Glutamatergic neuron (in vitro differentiated cells): Measurements from ENCODE around the gene TBCE. TPM values are rescaled to one million over a fixed set of nuclear protein-coding genes. Genes with fewer than 3 reads are reported as not detected.
A peak's percentile ranks its signal among the peaks of the same experiment; 100 is the strongest.

Source experiments
- DNase-seq: peaks from one replicate; pipeline ENCODE4 v3.0.0; 2022
- H3K27ac Mint-ChIP-seq: one replicate; pipeline ENCODE4 v1.8.0; 2020; ENCODE audit warnings: mild to moderate bottlenecking, mixed read lengths, inconsistent platforms; ENCODE audit not compliant: unreplicated experiment
- H3K27me3 Mint-ChIP-seq: one replicate; pipeline ENCODE4 v1.8.0; 2020; ENCODE audit warnings: mild to moderate bottlenecking, moderate library complexity, mixed read lengths, inconsistent platforms; ENCODE audit not compliant: unreplicated experiment
- H3K36me3 Mint-ChIP-seq: one replicate; pipeline ENCODE4 v1.8.0; 2020; ENCODE audit warnings: mild to moderate bottlenecking, mixed read lengths, inconsistent platforms; ENCODE audit not compliant: unreplicated experiment
- H3K4me1 Mint-ChIP-seq: one replicate; pipeline ENCODE4 v1.8.0; 2020; ENCODE audit warnings: mild to moderate bottlenecking, low read depth, mixed read lengths, inconsistent platforms; ENCODE audit not compliant: unreplicated experiment
- H3K4me3 Mint-ChIP-seq: one replicate; pipeline ENCODE4 v1.8.0; 2020; ENCODE audit warnings: mild to moderate bottlenecking, mixed read lengths, inconsistent platforms; ENCODE audit not compliant: unreplicated experiment
- H3K9me3 Mint-ChIP-seq: one replicate; pipeline ENCODE4 v1.8.0; 2020; ENCODE audit warnings: mild to moderate bottlenecking, moderate library complexity, mixed read lengths, inconsistent platforms; ENCODE audit not compliant: unreplicated experiment
- CTCF ChIP-seq: fragments of 200-600 bp; sonication (generic); IDR thresholded peaks from one replicate; pipeline ENCODE4 v1.5.0; 2021; ENCODE audit not compliant: partially characterized antibody, unreplicated experiment
- total RNA-seq: library from RNA; stranded (reverse); fragmentation: NEBNext Ultra II Directional; extraction: Animal tissue kit (Norgen Biotek cat#: 25700); gene quantifications from one replicate; pipeline ENCODE4 v1.2.1, GENCODE V29; 2021; ENCODE audit not compliant: unreplicated experiment

Gene TBCE
- total RNA-seq, 1 donor from 2014 or later: 30.7 TPM

- no peak overlapping the region for H3K4me3 Mint-ChIP-seq
- peaks cover 17% of the 10 kb centered on the region for H3K4me1 Mint-ChIP-seq
- no peak for DNase-seq
- no peaks in the 10 kb centered on the region for H3K36me3 Mint-ChIP-seq
- no peak overlapping the region for H3K27ac Mint-ChIP-seq
- no peak for TF ChIP-seq CTCF
- peaks cover 2% of the 10 kb centered on the region for H3K9me3 Mint-ChIP-seq
- H3K27me3 Mint-ChIP-seq: peaks cover 1% of the 10 kb centered on the region
These were observed 40.2 kb downstream of the TBCE start for GRCh38 chr1:235407419-235407818.

- DNase-seq: no peak
- no peak overlapping the region for H3K27ac Mint-ChIP-seq
- no peak for TF ChIP-seq CTCF
- H3K27me3 Mint-ChIP-seq: peaks cover 1% of the 10 kb centered on the region
- H3K9me3 Mint-ChIP-seq: peaks cover 2% of the 10 kb centered on the region
- H3K4me3 Mint-ChIP-seq: no peak overlapping the region
- H3K36me3 Mint-ChIP-seq: no peaks in the 10 kb centered on the region
- H3K4me1 Mint-ChIP-seq: peaks cover 17% of the 10 kb centered on the region
These were observed 41.3 kb downstream of the TBCE start for GRCh38 chr1:235408503-235408960.

GRCh38 chr1:235409042-235409820 lies 42.0 kb downstream of the TBCE start:
- peak overlapping the region; percentile 15 for H3K27ac Mint-ChIP-seq

GRCh38 chr1:235410467-235410866 lies 43.2 kb downstream of the TBCE start:
- Mint-ChIP-seq H3K4me3 (no peak overlapping the region), H3K27ac (no peak overlapping the region), H3K27me3 (peaks cover 1% of the 10 kb centered on the region), H3K36me3 (no peaks in the 10 kb centered on the region), H3K4me1 (peaks cover 17% of the 10 kb centered on the region), H3K9me3 (peaks cover 2% of the 10 kb centered on the region)
- DNase-seq: no peak
- no peak for TF ChIP-seq CTCF

More at GRCh38 chr1:235409042-235409820, 42.0 kb downstream of the TBCE start:
- TF ChIP-seq CTCF: no peak
- DNase-seq: no peak
- Mint-ChIP-seq H3K4me3 (no peak overlapping the region), H3K36me3 (no peaks in the 10 kb centered on the region), H3K4me1 (peaks cover 17% of the 10 kb centered on the region), H3K9me3 (peaks cover 2% of the 10 kb centered on the region), H3K27me3 (peaks cover 1% of the 10 kb centered on the region)
